HCT116 (cell line): Measurements from ENCODE around the gene PDZD4. TPM values are rescaled to one million over a fixed set of nuclear protein-coding genes. Genes with fewer than 3 reads are reported as not detected.

Experiments
- ATAC-seq: fragments of 200-7000 bp; cut with Tn5 transposase; 2 replicates; pipeline ENCODE4 v1.9.1; 2020; ENCODE audit warnings: mild to moderate bottlenecking, moderate library complexity
- BruUV-seq: library from RNA; stranded (reverse); fragments of 400-500 nt; replicated peaks from 2 replicates; lab custom pipeline; 2021; lab: Mats Ljungman, UMichigan
- CTCF ChIA-PET: fragments of 300-600 bp; sonication (Branson Sonifier 250); formaldehyde crosslinking; loops from one replicate; lab custom pipeline; 2021; ENCODE audit warnings: antibody characterized with exemption; lab: Charles Lee
- POLR2A ChIA-PET: fragments of 300-600, 350-600 bp; sonication (Branson Sonifier 250); formaldehyde crosslinking; loops from one replicate; lab custom pipeline; 2021; ENCODE audit warnings: antibody characterized with exemption; lab: Charles Lee
- RAD21 ChIA-PET, 2 experiments: fragments of 300-600 bp; sonication (Branson Sonifier 250); formaldehyde crosslinking; loops; one replicate each; lab custom pipeline; 2023; ENCODE audit warnings: low total read pairs in 2 of 2; ENCODE audit not compliant: uncharacterized antibody in 2 of 2, unreplicated experiment in 2 of 2, low non-redundant PET in 1 of 2; lab: Charles Lee
- DNase-seq: peaks from one replicate; pipeline ENCODE4 v3.0.0-alpha.2; 2010; ENCODE audit warnings: low read depth, low spot score
- H2AFZ ChIP-seq: fragments of 200-600 bp; shearing (Covaris generic), sonication (generic); 2 replicates; pipeline ENCODE4 v1.6.1; 2017; ENCODE audit warnings: low read depth, mixed run types, mixed read lengths, antibody characterized with exemption, low read length; ENCODE audit not compliant: poor library complexity, severe bottlenecking
- H3K27ac ChIP-seq: 2 replicates; pipeline ENCODE4 v1.5.1; 2012; ENCODE audit warnings: low read depth, low read length
- H3K27me3 ChIP-seq: fragments of 200-600 bp; sonication (generic); 2 replicates; pipeline ENCODE4 v1.6.1; 2016; ENCODE audit warnings: mixed run types, low read length, mixed read lengths; ENCODE audit not compliant: insufficient read depth
- H3K36me3 ChIP-seq, 2 experiments: fragments of 200-500 bp in 1 of 2; fragments of 200-600 bp in 1 of 2; sonication (Bioruptor generic) in 1 of 2; sonication (generic) in 1 of 2; 2 replicates each; pipeline versions ENCODE4 v1.5.1 to v1.6.1; 2014 to 2016; ENCODE audit warnings: low read length in 2 of 2, inconsistent platforms in 1 of 2, mixed read lengths in 1 of 2, mixed run types in 1 of 2; ENCODE audit not compliant: insufficient read depth in 2 of 2, control insufficient read depth in 1 of 2
- H3K4me1 ChIP-seq, 2 experiments: fragments of 200-600 bp in 1 of 2; sonication (generic) in 1 of 2; 2 replicates each; pipeline versions ENCODE4 v1.5.1 to v1.6.1; 2012 to 2017; ENCODE audit warnings: low read length in 2 of 2, inconsistent platforms in 1 of 2, mild to moderate bottlenecking in 1 of 2, mixed read lengths in 1 of 2, mixed run types in 1 of 2, moderate library complexity in 1 of 2; ENCODE audit not compliant: insufficient read depth in 2 of 2, control insufficient read depth in 1 of 2
- H3K4me2 ChIP-seq: fragments of 200-600 bp; sonication (generic); 2 replicates; pipeline ENCODE4 v1.6.1; 2017; ENCODE audit warnings: mixed run types, low read length, mixed read lengths
- H3K4me3 ChIP-seq, 2 experiments: fragments of 200-600 bp in 1 of 2; sonication (generic) in 1 of 2; replicated peaks in 1 of 2; 2 replicates each; pipeline ENCODE4 v1.5.1; 2011 to 2016; ENCODE audit warnings: low read length in 2 of 2, control low read depth in 1 of 2, low read depth in 1 of 2, mild to moderate bottlenecking in 1 of 2, mixed read lengths in 1 of 2, mixed run types in 1 of 2
- H3K79me2 ChIP-seq: fragments of 200-600 bp; sonication (generic); 2 replicates; pipeline ENCODE4 v1.6.1; 2017; ENCODE audit warnings: mild to moderate bottlenecking, mixed run types, low read length, moderate library complexity, mixed read lengths; ENCODE audit not compliant: insufficient read depth
- H3K9ac ChIP-seq: fragments of 200-600 bp; sonication (generic); 2 replicates; pipeline ENCODE4 v1.6.1; 2016; ENCODE audit warnings: low read length, mixed read lengths
- H3K9me2 ChIP-seq: fragments of 200-600 bp; sonication (generic), shearing (Covaris generic); 2 replicates; pipeline ENCODE4 v1.6.1; 2017; ENCODE audit warnings: mixed run types, mild to moderate bottlenecking, moderate library complexity; ENCODE audit not compliant: insufficient read depth
- H3K9me3 ChIP-seq, 2 experiments: fragments of 200-500 bp in 1 of 2; fragments of 200-600 bp in 1 of 2; sonication (Bioruptor generic) in 1 of 2; sonication (generic) in 1 of 2; 2 replicates each; pipeline ENCODE4 v1.6.1; 2014 to 2017; ENCODE audit warnings: low read length in 2 of 2, mixed read lengths in 2 of 2, inconsistent platforms in 1 of 2, low read depth in 1 of 2, mild to moderate bottlenecking in 1 of 2, mixed run types in 1 of 2, moderate library complexity in 1 of 2; ENCODE audit not compliant: control insufficient read depth in 1 of 2, insufficient read depth in 1 of 2
- H4K20me1 ChIP-seq: fragments of 200-600 bp; sonication (generic), shearing (Covaris generic); 2 replicates; pipeline ENCODE4 v1.6.1; 2017; ENCODE audit warnings: mixed run types, mild to moderate bottlenecking, moderate library complexity; ENCODE audit not compliant: insufficient read depth
- EGR1 ChIP-seq: IDR thresholded peaks from 2 replicates; pipeline ENCODE4 v1.6.1; 2012; ENCODE audit warnings: low read depth
- ELF1 ChIP-seq: IDR thresholded peaks from 2 replicates; pipeline ENCODE4 v1.6.1; 2012; ENCODE audit warnings: low read depth, borderline replicate concordance
- FOSL1 ChIP-seq: IDR thresholded peaks from 2 replicates; pipeline ENCODE4 v1.6.1; 2012; ENCODE audit warnings: low read depth
- POLR2AphosphoS5 ChIP-seq: IDR thresholded peaks from 2 replicates; pipeline ENCODE4 v1.6.1; 2011; ENCODE audit warnings: mild to moderate bottlenecking, low read depth, low read length, moderate library complexity
- SIN3A ChIP-seq: IDR thresholded peaks from 2 replicates; pipeline ENCODE4 v1.6.1; 2012; ENCODE audit warnings: low read depth
- SP1 ChIP-seq: IDR thresholded peaks from 2 replicates; pipeline ENCODE4 v1.6.1; 2012; ENCODE audit warnings: low read depth
- SRF ChIP-seq: IDR thresholded peaks from 2 replicates; pipeline ENCODE4 v1.6.1; 2012; ENCODE audit warnings: low read depth
- TCF7L2 ChIP-seq: IDR thresholded peaks from 2 replicates; pipeline ENCODE4 v1.7.0; 2011; ENCODE audit warnings: borderline replicate concordance, inconsistent platforms; ENCODE audit not compliant: insufficient read depth, insufficient read length; ENCODE audit errors: extremely low read depth
- YY1 ChIP-seq: IDR thresholded peaks from 2 replicates; pipeline ENCODE4 v1.6.1; 2011; ENCODE audit warnings: low read length, low read depth, moderate library complexity, mild to moderate bottlenecking; ENCODE audit not compliant: insufficient replicate concordance; ENCODE audit errors: extremely low read depth
- ZFX ChIP-seq: fragments of 450-650 bp; IDR thresholded peaks from 2 replicates; pipeline ENCODE4 v1.6.1; 2017
- ZNF274 ChIP-seq: fragments of 200-500 bp; sonication (Bioruptor generic); IDR thresholded peaks from 2 replicates; pipeline ENCODE4 v1.6.1; 2014; ENCODE audit warnings: mild to moderate bottlenecking, low read depth, low read length, inconsistent platforms
- intact Hi-C: fragments of 100-400 bp; cut with micrococcal nuclease; formaldehyde crosslinking; loops from 2 replicates; pipeline ENCODE4 v1.10.0; 2022
- total RNA-seq: library from RNA; stranded (reverse); gene quantifications from one replicate; pipeline ENCODE4 v1.2.1, GENCODE V29; 2021; ENCODE audit not compliant: unreplicated experiment
- TF ChIP-seq, protein P1 (sequence below), 3 experiments: fragments of 200-600 bp in 1 of 3; sonication (generic) in 1 of 3; IDR thresholded peaks in 2 of 3; conservative IDR thresholded peaks in 1 of 3; 2 replicates each; pipeline ENCODE4 v1.5.1; 2012 to 2017; ENCODE audit warnings: low read depth in 2 of 3, low read length in 2 of 3, antibody characterized with exemption in 1 of 3, borderline replicate concordance in 1 of 3, control low read depth in 1 of 3, mild to moderate bottlenecking in 1 of 3, mixed read lengths in 1 of 3, mixed run types in 1 of 3, moderate library complexity in 1 of 3; ENCODE audit not compliant: insufficient read depth in 1 of 3
- TF ChIP-seq, protein P2 (sequence below): IDR thresholded peaks from 2 replicates; pipeline ENCODE4 v1.6.1; 2012
- TF ChIP-seq, protein P3 (sequence below): IDR thresholded peaks from 2 replicates; pipeline ENCODE4 v1.6.1; 2012; ENCODE audit warnings: low read depth

The PDZD4 gene
- total RNA-seq, 1 experiment from 2014 or later: 0.30 TPM

DNA sequence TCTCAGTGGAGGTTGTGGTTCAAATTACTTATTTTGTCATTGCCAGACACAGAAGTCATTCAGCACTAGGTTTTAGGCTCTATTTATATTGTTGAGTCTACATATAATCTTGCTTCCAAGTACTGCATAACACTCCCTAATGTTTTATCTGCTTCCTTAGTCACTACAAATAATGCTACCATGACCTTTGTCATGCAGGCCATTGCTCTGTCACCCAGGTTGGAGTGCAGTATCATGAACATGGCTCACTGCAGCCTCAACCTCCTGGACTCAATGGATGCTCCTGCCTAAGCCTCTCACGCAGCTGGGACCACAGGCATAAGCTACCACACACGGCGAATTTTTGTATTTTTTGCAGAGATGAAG, 23.5 kb upstream of the PDZD4 start (continued):
- TF ChIP-seq POLR2AphosphoS5: no peak
- TF ChIP-seq SIN3A: no peak
- TF ChIP-seq ZFX: no peak

DNA sequence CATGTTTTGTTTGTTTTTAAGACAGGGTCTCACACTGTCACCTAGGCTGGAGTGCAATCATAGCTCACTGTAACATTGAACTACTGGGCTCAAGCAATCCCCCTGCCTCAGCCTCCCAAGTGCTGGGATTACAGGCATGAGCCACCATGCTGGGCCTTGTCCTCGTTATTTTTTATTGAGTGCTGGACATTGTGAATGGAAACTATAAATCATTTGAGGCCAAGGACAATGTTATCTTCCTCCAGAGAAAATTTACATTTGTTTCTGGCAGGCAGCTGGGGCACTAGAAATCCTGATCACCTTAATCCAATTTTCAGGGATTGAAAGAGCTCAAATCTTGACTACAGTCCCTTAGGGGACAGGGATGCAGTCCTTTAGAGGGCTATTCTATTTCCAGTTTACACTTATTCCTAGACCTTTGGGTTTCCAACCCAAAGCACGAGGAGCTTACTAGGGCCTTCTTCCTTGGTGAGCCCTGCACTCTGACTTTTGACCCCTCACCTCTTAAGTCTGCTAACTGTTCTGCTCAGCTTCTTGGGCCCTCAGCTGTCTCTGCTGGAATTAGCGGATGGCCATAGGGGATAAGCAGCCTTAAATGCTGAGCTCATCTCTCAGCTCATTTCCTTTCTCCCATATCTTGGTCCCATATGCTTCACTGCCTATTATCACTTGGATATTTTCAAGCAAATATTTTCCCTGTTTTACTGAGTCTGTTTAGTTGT, 23.0 kb upstream of the PDZD4 start:
- TF ChIP-seq SP1 (no peak), ELF1 (no peak), FOSL1 (no peak), ZFX (no peak), ZNF274 (no peak), POLR2AphosphoS5 (no peak), SRF (no peak), TCF7L2 (no peak), YY1 (no peak), EGR1 (no peak)
- TF ChIP-seq, protein P1, sequence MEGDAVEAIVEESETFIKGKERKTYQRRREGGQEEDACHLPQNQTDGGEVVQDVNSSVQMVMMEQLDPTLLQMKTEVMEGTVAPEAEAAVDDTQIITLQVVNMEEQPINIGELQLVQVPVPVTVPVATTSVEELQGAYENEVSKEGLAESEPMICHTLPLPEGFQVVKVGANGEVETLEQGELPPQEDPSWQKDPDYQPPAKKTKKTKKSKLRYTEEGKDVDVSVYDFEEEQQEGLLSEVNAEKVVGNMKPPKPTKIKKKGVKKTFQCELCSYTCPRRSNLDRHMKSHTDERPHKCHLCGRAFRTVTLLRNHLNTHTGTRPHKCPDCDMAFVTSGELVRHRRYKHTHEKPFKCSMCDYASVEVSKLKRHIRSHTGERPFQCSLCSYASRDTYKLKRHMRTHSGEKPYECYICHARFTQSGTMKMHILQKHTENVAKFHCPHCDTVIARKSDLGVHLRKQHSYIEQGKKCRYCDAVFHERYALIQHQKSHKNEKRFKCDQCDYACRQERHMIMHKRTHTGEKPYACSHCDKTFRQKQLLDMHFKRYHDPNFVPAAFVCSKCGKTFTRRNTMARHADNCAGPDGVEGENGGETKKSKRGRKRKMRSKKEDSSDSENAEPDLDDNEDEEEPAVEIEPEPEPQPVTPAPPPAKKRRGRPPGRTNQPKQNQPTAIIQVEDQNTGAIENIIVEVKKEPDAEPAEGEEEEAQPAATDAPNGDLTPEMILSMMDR (IDR thresholded peaks at IDR 0.05 in 2 of 3, conservative IDR thresholded peaks at IDR 0.05 in 1 of 3; ENCODE audit: borderline replicate concordance in 1 of 3, insufficient read depth in 1 of 3, low read depth in 2 of 3, low read length in 2 of 3): no peak
- TF ChIP-seq, protein P2, sequence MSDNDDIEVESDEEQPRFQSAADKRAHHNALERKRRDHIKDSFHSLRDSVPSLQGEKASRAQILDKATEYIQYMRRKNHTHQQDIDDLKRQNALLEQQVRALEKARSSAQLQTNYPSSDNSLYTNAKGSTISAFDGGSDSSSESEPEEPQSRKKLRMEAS: no peak
- TF ChIP-seq, protein P3, sequence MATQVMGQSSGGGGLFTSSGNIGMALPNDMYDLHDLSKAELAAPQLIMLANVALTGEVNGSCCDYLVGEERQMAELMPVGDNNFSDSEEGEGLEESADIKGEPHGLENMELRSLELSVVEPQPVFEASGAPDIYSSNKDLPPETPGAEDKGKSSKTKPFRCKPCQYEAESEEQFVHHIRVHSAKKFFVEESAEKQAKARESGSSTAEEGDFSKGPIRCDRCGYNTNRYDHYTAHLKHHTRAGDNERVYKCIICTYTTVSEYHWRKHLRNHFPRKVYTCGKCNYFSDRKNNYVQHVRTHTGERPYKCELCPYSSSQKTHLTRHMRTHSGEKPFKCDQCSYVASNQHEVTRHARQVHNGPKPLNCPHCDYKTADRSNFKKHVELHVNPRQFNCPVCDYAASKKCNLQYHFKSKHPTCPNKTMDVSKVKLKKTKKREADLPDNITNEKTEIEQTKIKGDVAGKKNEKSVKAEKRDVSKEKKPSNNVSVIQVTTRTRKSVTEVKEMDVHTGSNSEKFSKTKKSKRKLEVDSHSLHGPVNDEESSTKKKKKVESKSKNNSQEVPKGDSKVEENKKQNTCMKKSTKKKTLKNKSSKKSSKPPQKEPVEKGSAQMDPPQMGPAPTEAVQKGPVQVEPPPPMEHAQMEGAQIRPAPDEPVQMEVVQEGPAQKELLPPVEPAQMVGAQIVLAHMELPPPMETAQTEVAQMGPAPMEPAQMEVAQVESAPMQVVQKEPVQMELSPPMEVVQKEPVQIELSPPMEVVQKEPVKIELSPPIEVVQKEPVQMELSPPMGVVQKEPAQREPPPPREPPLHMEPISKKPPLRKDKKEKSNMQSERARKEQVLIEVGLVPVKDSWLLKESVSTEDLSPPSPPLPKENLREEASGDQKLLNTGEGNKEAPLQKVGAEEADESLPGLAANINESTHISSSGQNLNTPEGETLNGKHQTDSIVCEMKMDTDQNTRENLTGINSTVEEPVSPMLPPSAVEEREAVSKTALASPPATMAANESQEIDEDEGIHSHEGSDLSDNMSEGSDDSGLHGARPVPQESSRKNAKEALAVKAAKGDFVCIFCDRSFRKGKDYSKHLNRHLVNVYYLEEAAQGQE: no peak
- intact Hi-C loops: no loop called here
- Histone ChIP-seq H3K79me2 (no peaks in the 10 kb centered on the region), H3K36me3 (no peaks in the 10 kb centered on the region), H3K9me2 (no peaks in the 10 kb centered on the region), H2AFZ (no peak overlapping the region), H3K9me3 (no peaks in the 10 kb centered on the region), H3K27ac (no peak overlapping the region), H3K4me1 (no peaks in the 10 kb centered on the region), H3K27me3 (peaks cover 6% of the 10 kb centered on the region; the same call in 1 of the 2 replicates), H4K20me1 (no peaks in the 10 kb centered on the region), H3K9ac (no peak overlapping the region), H3K4me3 (no peak overlapping the region), H3K4me2 (no peak overlapping the region)
- no peak for ATAC-seq
- no TSS peak for BruUV-seq
- ChIA-PET POLR2A (no interaction called here), RAD21 (no interaction called here), CTCF (no interaction called here)
- DNase-seq: no peak
